Panc1 (cell line): Measurements from ENCODE around the gene CDC37.

Experiments
- POLR2AphosphoS5 ChIP-seq: IDR thresholded peaks from 2 replicates; pipeline ENCODE4 v1.6.1; 2012; ENCODE audit warnings: mild to moderate bottlenecking, low read depth, low read length, moderate library complexity
- SIN3A ChIP-seq: IDR thresholded peaks from 2 replicates; pipeline ENCODE4 v1.6.1; 2012; ENCODE audit warnings: low read depth, mild to moderate bottlenecking, low read length, moderate library complexity, borderline replicate concordance; ENCODE audit not compliant: insufficient read depth
- TF ChIP-seq, protein P1 (sequence below): fragments of 450-650 bp; IDR thresholded peaks from 2 replicates; pipeline ENCODE4 v1.5.1; 2017; ENCODE audit warnings: mild to moderate bottlenecking
- TF ChIP-seq, protein P2 (sequence below), 2 experiments: IDR thresholded peaks; 2 replicates each; pipeline ENCODE4 v1.6.1; 2011 to 2012; ENCODE audit warnings: low read depth in 2 of 2, control low read depth in 1 of 2, low read length in 1 of 2, mild to moderate bottlenecking in 1 of 2, moderate library complexity in 1 of 2; ENCODE audit not compliant: insufficient read depth in 1 of 2

GRCh38 chr19:10398819-10399218 is 4.5 kb downstream of the CDC37 start:
- TF ChIP-seq, protein P1, sequence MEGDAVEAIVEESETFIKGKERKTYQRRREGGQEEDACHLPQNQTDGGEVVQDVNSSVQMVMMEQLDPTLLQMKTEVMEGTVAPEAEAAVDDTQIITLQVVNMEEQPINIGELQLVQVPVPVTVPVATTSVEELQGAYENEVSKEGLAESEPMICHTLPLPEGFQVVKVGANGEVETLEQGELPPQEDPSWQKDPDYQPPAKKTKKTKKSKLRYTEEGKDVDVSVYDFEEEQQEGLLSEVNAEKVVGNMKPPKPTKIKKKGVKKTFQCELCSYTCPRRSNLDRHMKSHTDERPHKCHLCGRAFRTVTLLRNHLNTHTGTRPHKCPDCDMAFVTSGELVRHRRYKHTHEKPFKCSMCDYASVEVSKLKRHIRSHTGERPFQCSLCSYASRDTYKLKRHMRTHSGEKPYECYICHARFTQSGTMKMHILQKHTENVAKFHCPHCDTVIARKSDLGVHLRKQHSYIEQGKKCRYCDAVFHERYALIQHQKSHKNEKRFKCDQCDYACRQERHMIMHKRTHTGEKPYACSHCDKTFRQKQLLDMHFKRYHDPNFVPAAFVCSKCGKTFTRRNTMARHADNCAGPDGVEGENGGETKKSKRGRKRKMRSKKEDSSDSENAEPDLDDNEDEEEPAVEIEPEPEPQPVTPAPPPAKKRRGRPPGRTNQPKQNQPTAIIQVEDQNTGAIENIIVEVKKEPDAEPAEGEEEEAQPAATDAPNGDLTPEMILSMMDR, result no peak
- TF ChIP-seq POLR2AphosphoS5, result no peak
- TF ChIP-seq, protein P2, sequence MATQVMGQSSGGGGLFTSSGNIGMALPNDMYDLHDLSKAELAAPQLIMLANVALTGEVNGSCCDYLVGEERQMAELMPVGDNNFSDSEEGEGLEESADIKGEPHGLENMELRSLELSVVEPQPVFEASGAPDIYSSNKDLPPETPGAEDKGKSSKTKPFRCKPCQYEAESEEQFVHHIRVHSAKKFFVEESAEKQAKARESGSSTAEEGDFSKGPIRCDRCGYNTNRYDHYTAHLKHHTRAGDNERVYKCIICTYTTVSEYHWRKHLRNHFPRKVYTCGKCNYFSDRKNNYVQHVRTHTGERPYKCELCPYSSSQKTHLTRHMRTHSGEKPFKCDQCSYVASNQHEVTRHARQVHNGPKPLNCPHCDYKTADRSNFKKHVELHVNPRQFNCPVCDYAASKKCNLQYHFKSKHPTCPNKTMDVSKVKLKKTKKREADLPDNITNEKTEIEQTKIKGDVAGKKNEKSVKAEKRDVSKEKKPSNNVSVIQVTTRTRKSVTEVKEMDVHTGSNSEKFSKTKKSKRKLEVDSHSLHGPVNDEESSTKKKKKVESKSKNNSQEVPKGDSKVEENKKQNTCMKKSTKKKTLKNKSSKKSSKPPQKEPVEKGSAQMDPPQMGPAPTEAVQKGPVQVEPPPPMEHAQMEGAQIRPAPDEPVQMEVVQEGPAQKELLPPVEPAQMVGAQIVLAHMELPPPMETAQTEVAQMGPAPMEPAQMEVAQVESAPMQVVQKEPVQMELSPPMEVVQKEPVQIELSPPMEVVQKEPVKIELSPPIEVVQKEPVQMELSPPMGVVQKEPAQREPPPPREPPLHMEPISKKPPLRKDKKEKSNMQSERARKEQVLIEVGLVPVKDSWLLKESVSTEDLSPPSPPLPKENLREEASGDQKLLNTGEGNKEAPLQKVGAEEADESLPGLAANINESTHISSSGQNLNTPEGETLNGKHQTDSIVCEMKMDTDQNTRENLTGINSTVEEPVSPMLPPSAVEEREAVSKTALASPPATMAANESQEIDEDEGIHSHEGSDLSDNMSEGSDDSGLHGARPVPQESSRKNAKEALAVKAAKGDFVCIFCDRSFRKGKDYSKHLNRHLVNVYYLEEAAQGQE (IDR thresholded peaks at IDR 0.05; ENCODE audit: insufficient read depth in 1 of 2, low read depth in 2 of 2, low read length in 1 of 2), result no peak
- no peak for TF ChIP-seq SIN3A
